ENCODE results near the gene STPG1. TPM values are rescaled to one million over a fixed set of nuclear protein-coding genes. Genes with fewer than 3 reads are reported as not detected.

Gene STPG1
- total and polyA plus RNA-seq, 9 of the 15 experiments (the other 6 are each of a cell fraction or from before 2014, with no cell fraction given) = 5.0 to 11.9 (median 8.3) TPM

- no peak overlapping the region for H3K4me2 ChIP-seq (ENCODE audit: insufficient read depth, low read length)
- H4K20me1 ChIP-seq (replicated peaks; ENCODE audit: control insufficient read depth, insufficient read depth, low read length) = peaks cover 5% of the 10 kb centered on the region; the same call in 1 of the 2 replicates
- no TSS peak for BruUV-seq (replicated peaks)
- DNase-seq (ENCODE audit: extremely low read depth in 1 of 4, low spot score in 3 of 4) (no peak), ATAC-seq (no peak), FAIRE-seq (no peak)
- H3K9me1 ChIP-seq (ENCODE audit: control insufficient read depth, insufficient read depth, low read length) = no peaks in the 10 kb centered on the region
- H3K27me3 ChIP-seq (ENCODE audit: control insufficient read depth in 2 of 2, insufficient read depth in 2 of 2, low read length in 2 of 2) = peaks cover 0 to 17% of the 10 kb centered on the region in 2 experiments; a peak in 3 of 5 replicates
- H3K9ac ChIP-seq (ENCODE audit: insufficient read depth in 1 of 2, low read depth in 2 of 2, low read length in 2 of 2) = no peak overlapping the region
- H3K4me1 ChIP-seq (replicated peaks in 1 of 2; ENCODE audit: control insufficient read depth in 2 of 2, insufficient read depth in 2 of 2, low read length in 2 of 2) = no peaks in the 10 kb centered on the region
- no peak overlapping the region for H3K4me3 ChIP-seq
- H3K36me3 ChIP-seq (ENCODE audit: control insufficient read depth, insufficient read depth, low read length) = no peaks in the 10 kb centered on the region
- no peak for TF ChIP-seq ZC3H8 (IDR thresholded peaks at IDR 0.05)
- TF ChIP-seq CREM (IDR thresholded peaks at IDR 0.05; ENCODE audit: low read depth) = no peak
- TF ChIP-seq ZNF584 (CRISPR knock-in tag; IDR thresholded peaks at IDR 0.05; ENCODE audit: low read depth) = no peak
- TF ChIP-seq USF1 (CRISPR knock-in tag; IDR thresholded peaks at IDR 0.05) = no peak
- TF ChIP-seq SRSF1 (IDR thresholded peaks at IDR 0.05; ENCODE audit: low read depth, low read length) = no peak
- no peak for TF ChIP-seq BCOR (IDR thresholded peaks at IDR 0.05)
- no peak for TF ChIP-seq KHSRP (IDR thresholded peaks at IDR 0.05)
- TF ChIP-seq FIP1L1 (IDR thresholded peaks at IDR 0.05; ENCODE audit: low read depth, low read length, poor library complexity, severe bottlenecking) = no peak
- no peak for TF ChIP-seq HMG20B (CRISPR knock-in tag; IDR thresholded peaks at IDR 0.05)
- no peak for TF ChIP-seq POLR3G (IDR thresholded peaks at IDR 0.05; ENCODE audit: extremely low read depth, insufficient read length, insufficient replicate concordance)
- TF ChIP-seq ZNF436 (CRISPR knock-in tag; IDR thresholded peaks at IDR 0.05) = no peak
- no peak for TF ChIP-seq TSHZ1 (CRISPR knock-in tag; IDR thresholded peaks at IDR 0.05)
- WGBS (ENCODE audit: insufficient coverage, low coverage, missing lambda C conversion rate) = 0% methylated on average over 1 of the region's 1 CpG
- in situ Hi-C loops (cut with MboI) (no loop called here), intact Hi-C loops (cut with micrococcal nuclease) (no loop called here)
- no peak overlapping the region for H3K27ac ChIP-seq (ENCODE audit: extremely low read depth, low read depth, low read length)
- ChIA-PET POLR2A (interaction anchor here (0.7 to 1.6 kb wide), 3 partner anchors 14 to 449 kb away, joined by 3 to 4 read pairs (median 3); no protein-coding TSS in a partner anchor), CTCF (ENCODE audit: low intra/inter-chr PET ratio) (interaction anchor here (7.3 kb wide), 1 partner anchor 188 kb away, joined by 222 read pairs; no protein-coding TSS in a partner anchor)
- H3K9me3 ChIP-seq (replicated peaks; ENCODE audit: control insufficient read depth, insufficient read depth, low read depth, low read length) = no peaks in the 10 kb centered on the region
- H2AFZ ChIP-seq (ENCODE audit: low read depth, low read length) = no peak overlapping the region
- no peaks in the 10 kb centered on the region for H3K79me2 ChIP-seq (ENCODE audit: control insufficient read depth, insufficient read depth, low read length)
Observed at GRCh38 chr1:24387636-24388175, 25.9 kb downstream of the STPG1 start.
